MM.1S (cell line): ENCODE measurements around the gene PAGE4.
A peak's percentile ranks its signal among the peaks of the same experiment; 100 is the strongest.

Experiments used
- DNase-seq: peaks from one replicate; pipeline ENCODE4 v3.0.0-alpha.2; 2015
- H2AFZ ChIP-seq: fragments of 300-600 bp; sonication (generic); 2 replicates; pipeline ENCODE4 v1.6.0; 2016; ENCODE audit warnings: antibody characterized with exemption, low read length
- H3F3A ChIP-seq: fragments of 300-600 bp; sonication (generic); 2 replicates; pipeline ENCODE4 v1.6.1; 2016; ENCODE audit warnings: mild to moderate bottlenecking, antibody characterized with exemption, low read length, moderate library complexity, mixed read lengths; ENCODE audit not compliant: insufficient read depth
- H3K27ac ChIP-seq: fragments of 300-600 bp; sonication (generic); 2 replicates; pipeline ENCODE4 v1.5.1; 2016; ENCODE audit warnings: mild to moderate bottlenecking, low read length
- H3K27me3 ChIP-seq: fragments of 300-600 bp; sonication (generic); replicated peaks from 2 replicates; pipeline ENCODE4 v1.6.0; 2016; ENCODE audit warnings: low read length; ENCODE audit not compliant: insufficient read depth
- H3K36me3 ChIP-seq: fragments of 300-600 bp; sonication (generic); replicated peaks from 2 replicates; pipeline ENCODE4 v1.6.1; 2016; ENCODE audit warnings: mild to moderate bottlenecking, low read length, mixed read lengths; ENCODE audit not compliant: insufficient read depth
- H3K4me1 ChIP-seq: fragments of 300-600 bp; sonication (generic); 2 replicates; pipeline ENCODE4 v1.6.1; 2016; ENCODE audit warnings: low read length, mixed read lengths
- H3K4me2 ChIP-seq: fragments of 300-600 bp; sonication (generic); 2 replicates; pipeline ENCODE4 v1.6.0; 2016; ENCODE audit warnings: low read depth, low read length
- H3K4me3 ChIP-seq: fragments of 300-600 bp; sonication (generic); 2 replicates; pipeline ENCODE4 v1.5.1; 2016; ENCODE audit warnings: low read length, mixed read lengths
- H3K79me2 ChIP-seq: fragments of 300-600 bp; sonication (generic); 2 replicates; pipeline ENCODE4 v1.6.1; 2016; ENCODE audit warnings: mixed run types, low read length, mixed read lengths
- H3K9ac ChIP-seq: fragments of 300-600 bp; sonication (generic); 2 replicates; pipeline ENCODE4 v1.6.1; 2016; ENCODE audit warnings: low read length, mixed read lengths
- H3K9me2 ChIP-seq: fragments of 300-600 bp; sonication (generic); replicated peaks from 2 replicates; pipeline ENCODE4 v1.6.1; 2016; ENCODE audit warnings: mild to moderate bottlenecking, low read length, mixed read lengths; ENCODE audit not compliant: insufficient read depth
- H3K9me3 ChIP-seq: fragments of 300-600 bp; sonication (generic); replicated peaks from 2 replicates; pipeline ENCODE4 v1.6.1; 2016; ENCODE audit warnings: mild to moderate bottlenecking, low read length, mixed read lengths; ENCODE audit not compliant: insufficient read depth
- H4K20me1 ChIP-seq: fragments of 300-600 bp; sonication (generic); 2 replicates; pipeline ENCODE4 v1.6.1; 2016; ENCODE audit warnings: mild to moderate bottlenecking, low read length, moderate library complexity, mixed read lengths; ENCODE audit not compliant: insufficient read depth
- EZH2 ChIP-seq: fragments of 300-600 bp; sonication (generic); optimal IDR thresholded peaks from 2 replicates; pipeline ENCODE3; 2017; ENCODE audit warnings: low read depth, mild to moderate bottlenecking, antibody characterized with exemption, low read length, mixed read lengths
- EZH2phosphoT487 ChIP-seq: fragments of 300-600 bp; sonication (generic); IDR thresholded peaks from 2 replicates; pipeline ENCODE4 v1.6.1; 2018; ENCODE audit warnings: antibody characterized with exemption, low read length
- TF ChIP-seq, protein P1 (sequence below): fragments of 300-600 bp; sonication (generic); IDR thresholded peaks from 2 replicates; pipeline ENCODE4 v1.5.1; 2016; ENCODE audit warnings: antibody characterized with exemption, low read length, mixed read lengths

Gene PAGE4

DNA sequence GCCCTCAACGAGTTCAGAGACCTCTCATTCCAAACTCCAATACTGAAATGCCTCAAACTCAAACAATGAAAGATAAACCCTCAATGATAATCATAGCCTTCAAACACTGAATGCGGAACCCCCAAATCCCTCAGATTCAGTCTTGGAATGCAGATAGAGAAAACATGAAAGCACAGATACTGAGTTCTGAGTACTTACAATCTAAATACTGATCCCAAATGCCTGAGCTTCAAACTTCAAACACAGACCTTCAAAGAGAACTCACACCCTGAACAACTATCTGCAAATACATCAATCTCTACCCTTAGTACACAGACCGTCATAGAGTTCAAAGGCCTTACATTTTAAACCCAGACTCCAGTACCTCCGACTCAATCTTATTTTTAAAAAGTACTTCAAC lies 16.9 kb upstream of the PAGE4 start:
- H3K9ac ChIP-seq, result no peak overlapping the region
- no peak overlapping the region for H3K4me2 ChIP-seq
- no peaks in the 10 kb centered on the region for H3K36me3 ChIP-seq
- DNase-seq, result no peak
- H3K9me2 ChIP-seq, result no peaks in the 10 kb centered on the region
- no peak overlapping the region for H3K27ac ChIP-seq
- no peak overlapping the region for H3K4me3 ChIP-seq
- H3F3A ChIP-seq, result no peaks in the 10 kb centered on the region
- TF ChIP-seq, protein P1, sequence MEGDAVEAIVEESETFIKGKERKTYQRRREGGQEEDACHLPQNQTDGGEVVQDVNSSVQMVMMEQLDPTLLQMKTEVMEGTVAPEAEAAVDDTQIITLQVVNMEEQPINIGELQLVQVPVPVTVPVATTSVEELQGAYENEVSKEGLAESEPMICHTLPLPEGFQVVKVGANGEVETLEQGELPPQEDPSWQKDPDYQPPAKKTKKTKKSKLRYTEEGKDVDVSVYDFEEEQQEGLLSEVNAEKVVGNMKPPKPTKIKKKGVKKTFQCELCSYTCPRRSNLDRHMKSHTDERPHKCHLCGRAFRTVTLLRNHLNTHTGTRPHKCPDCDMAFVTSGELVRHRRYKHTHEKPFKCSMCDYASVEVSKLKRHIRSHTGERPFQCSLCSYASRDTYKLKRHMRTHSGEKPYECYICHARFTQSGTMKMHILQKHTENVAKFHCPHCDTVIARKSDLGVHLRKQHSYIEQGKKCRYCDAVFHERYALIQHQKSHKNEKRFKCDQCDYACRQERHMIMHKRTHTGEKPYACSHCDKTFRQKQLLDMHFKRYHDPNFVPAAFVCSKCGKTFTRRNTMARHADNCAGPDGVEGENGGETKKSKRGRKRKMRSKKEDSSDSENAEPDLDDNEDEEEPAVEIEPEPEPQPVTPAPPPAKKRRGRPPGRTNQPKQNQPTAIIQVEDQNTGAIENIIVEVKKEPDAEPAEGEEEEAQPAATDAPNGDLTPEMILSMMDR, result no peak
- no peak for TF ChIP-seq EZH2phosphoT487
- TF ChIP-seq EZH2, result no peak
- H2AFZ ChIP-seq, result no peak overlapping the region
- no peaks in the 10 kb centered on the region for H3K9me3 ChIP-seq
- H4K20me1 ChIP-seq, result no peaks in the 10 kb centered on the region
- no peaks in the 10 kb centered on the region for H3K79me2 ChIP-seq
- no peaks in the 10 kb centered on the region for H3K4me1 ChIP-seq
- no peaks in the 10 kb centered on the region for H3K27me3 ChIP-seq

DNA sequence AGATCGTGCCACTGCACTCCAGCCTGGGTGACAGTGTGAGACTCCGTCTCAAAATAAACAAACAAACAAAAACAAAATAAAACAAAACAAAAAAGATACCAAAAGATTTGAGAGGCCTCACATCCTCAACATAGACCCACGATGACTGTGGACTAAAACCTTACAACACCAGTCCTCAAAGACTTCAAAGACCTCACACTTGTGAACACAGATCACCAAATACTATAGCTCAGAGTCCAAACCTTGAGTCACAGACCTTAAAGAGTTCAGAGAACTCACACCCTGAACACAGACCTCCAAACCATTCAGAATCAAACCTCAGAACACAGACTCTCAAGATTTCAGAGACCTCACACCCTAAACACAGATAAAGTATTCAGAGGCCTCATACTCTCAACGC lies 12.7 kb upstream of the PAGE4 start:
- DNase-seq, result no peak
- Histone ChIP-seq H3F3A (no peaks in the 10 kb centered on the region), H3K9me3 (no peaks in the 10 kb centered on the region), H3K4me1 (no peaks in the 10 kb centered on the region), H3K4me3 (no peak overlapping the region), H3K9me2 (no peaks in the 10 kb centered on the region), H3K9ac (no peak overlapping the region), H2AFZ (no peak overlapping the region), H3K27ac (no peak overlapping the region), H3K79me2 (no peaks in the 10 kb centered on the region), H3K36me3 (no peaks in the 10 kb centered on the region), H4K20me1 (no peaks in the 10 kb centered on the region), H3K27me3 (no peaks in the 10 kb centered on the region), H3K4me2 (no peak overlapping the region)
- TF ChIP-seq EZH2phosphoT487, result no peak
- no peak for TF ChIP-seq EZH2
- TF ChIP-seq, protein P1, result no peak

DNA sequence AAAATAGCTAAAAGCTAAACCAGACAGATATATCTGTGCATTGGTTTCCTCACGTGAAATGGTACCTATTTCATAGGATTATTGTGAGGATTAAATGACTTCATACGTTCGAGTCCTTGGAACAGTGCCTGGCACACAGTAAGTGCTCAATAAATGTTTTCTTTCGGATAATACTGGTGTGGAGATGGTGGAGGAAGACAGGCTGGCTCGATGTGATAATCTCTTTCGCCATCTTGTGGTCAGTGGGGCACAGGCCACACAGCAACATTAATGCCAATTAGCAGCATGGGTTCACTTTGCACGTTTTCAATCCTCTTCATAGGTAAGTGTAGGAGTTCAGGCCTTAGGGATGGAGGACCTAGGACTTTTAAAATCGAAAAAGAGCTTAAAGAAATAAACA lies 9.3 kb downstream of the PAGE4 start:
- H3K79me2 ChIP-seq, result no peaks in the 10 kb centered on the region
- no peaks in the 10 kb centered on the region for H3K27me3 ChIP-seq
- H3K9ac ChIP-seq, result no peak overlapping the region
- H3K4me2 ChIP-seq, result no peak overlapping the region
- no peaks in the 10 kb centered on the region for H3K9me2 ChIP-seq
- no peaks in the 10 kb centered on the region for H3K4me1 ChIP-seq
- no peak overlapping the region for H3K27ac ChIP-seq
- no peak overlapping the region; the same call in 1 of the 2 replicates for H2AFZ ChIP-seq
- no peaks in the 10 kb centered on the region for H4K20me1 ChIP-seq
- peak; percentile 50 for DNase-seq
- TF ChIP-seq EZH2, result no peak
- TF ChIP-seq, protein P1, result peak; percentile 79
- no peak for TF ChIP-seq EZH2phosphoT487
- H3K36me3 ChIP-seq, result no peaks in the 10 kb centered on the region
- no peak overlapping the region for H3K4me3 ChIP-seq
- H3F3A ChIP-seq, result no peaks in the 10 kb centered on the region
- H3K9me3 ChIP-seq, result no peaks in the 10 kb centered on the region
